ENCODE data around the gene PROK1.

Gene PROK1

GRCh38 chr1:110425612-110426152 lies 25.3 kb upstream of the PROK1 start:
- Histone ChIP-seq H3K9ac (ENCODE audit: low read length) (no peak overlapping the region), H3K27me3 (ENCODE audit: insufficient read depth, low read length) (peaks cover 14% of the 10 kb centered on the region), H3K36me3 (ENCODE audit: insufficient read depth, low read length) (no peaks in the 10 kb centered on the region; the same call in 1 of the 2 replicates), H4K20me1 (ENCODE audit: insufficient read depth, low read length) (no peaks in the 10 kb centered on the region), H3K4me2 (ENCODE audit: low read length) (no peak overlapping the region), H3F3A (ENCODE audit: insufficient read depth, low read length) (no peaks in the 10 kb centered on the region), H3K9me2 (ENCODE audit: low read depth, low read length) (no peaks in the 10 kb centered on the region), H3K27ac (ENCODE audit: low read depth, low read length, poor library complexity, severe bottlenecking) (no peak overlapping the region), H3K4me1 (ENCODE audit: insufficient read depth, low read length, severe bottlenecking) (no peaks in the 10 kb centered on the region), H2AFZ (ENCODE audit: low read length) (no peak overlapping the region), H3K79me2 (ENCODE audit: insufficient read depth, low read length) (no peaks in the 10 kb centered on the region), H3K9me3 (ENCODE audit: low read length) (peaks cover 5% of the 10 kb centered on the region; the same call in 1 of the 2 replicates), H3K4me3 (ENCODE audit: low read depth, low read length, poor library complexity, severe bottlenecking) (no peak overlapping the region)
- TF ChIP-seq CTCF (IDR thresholded peaks at IDR 0.05; ENCODE audit: low read length) (no peak), EZH2 (IDR thresholded peaks at IDR 0.05; ENCODE audit: borderline replicate concordance, low read length) (no peak)

GRCh38 chr1:110426854-110427253 lies 24.1 kb upstream of the PROK1 start:
- Histone ChIP-seq H3K9ac (ENCODE audit: low read length) (no peak overlapping the region), H3F3A (ENCODE audit: insufficient read depth, low read length) (no peaks in the 10 kb centered on the region), H3K27me3 (ENCODE audit: insufficient read depth, low read length) (peaks cover 22% of the 10 kb centered on the region), H3K4me2 (ENCODE audit: low read length) (no peak overlapping the region), H3K36me3 (ENCODE audit: insufficient read depth, low read length) (no peaks in the 10 kb centered on the region), H2AFZ (ENCODE audit: low read length) (no peak overlapping the region), H3K4me1 (ENCODE audit: insufficient read depth, low read length, severe bottlenecking) (no peaks in the 10 kb centered on the region), H3K4me3 (ENCODE audit: low read depth, low read length, poor library complexity, severe bottlenecking) (no peak overlapping the region), H4K20me1 (ENCODE audit: insufficient read depth, low read length) (no peaks in the 10 kb centered on the region), H3K79me2 (ENCODE audit: insufficient read depth, low read length) (no peaks in the 10 kb centered on the region), H3K9me3 (ENCODE audit: low read length) (no peaks in the 10 kb centered on the region), H3K27ac (ENCODE audit: low read depth, low read length, poor library complexity, severe bottlenecking) (no peak overlapping the region), H3K9me2 (ENCODE audit: low read depth, low read length) (no peaks in the 10 kb centered on the region)
- TF ChIP-seq CTCF (IDR thresholded peaks at IDR 0.05; ENCODE audit: low read length) (no peak), EZH2 (IDR thresholded peaks at IDR 0.05; ENCODE audit: borderline replicate concordance, low read length) (no peak)

GRCh38 chr1:110428946-110429345 lies 22.0 kb upstream of the PROK1 start:
- H4K20me1 ChIP-seq (ENCODE audit: insufficient read depth, low read length): no peaks in the 10 kb centered on the region
- H3K27me3 ChIP-seq (ENCODE audit: insufficient read depth, low read length): peaks cover 22% of the 10 kb centered on the region
- H2AFZ ChIP-seq (ENCODE audit: low read length): no peak overlapping the region
- no peaks in the 10 kb centered on the region for H3K9me2 ChIP-seq (ENCODE audit: low read depth, low read length)
- no peak overlapping the region for H3K4me3 ChIP-seq (ENCODE audit: low read depth, low read length, poor library complexity, severe bottlenecking)
- no peaks in the 10 kb centered on the region for H3K79me2 ChIP-seq (ENCODE audit: insufficient read depth, low read length)
- TF ChIP-seq CTCF (IDR thresholded peaks at IDR 0.05; ENCODE audit: low read length) (no peak), EZH2 (IDR thresholded peaks at IDR 0.05; ENCODE audit: borderline replicate concordance, low read length) (no peak)
- H3K36me3 ChIP-seq (ENCODE audit: insufficient read depth, low read length): no peaks in the 10 kb centered on the region
- no peak overlapping the region for H3K9ac ChIP-seq (ENCODE audit: low read length)
- no peaks in the 10 kb centered on the region for H3K9me3 ChIP-seq (ENCODE audit: low read length)
- no peaks in the 10 kb centered on the region for H3F3A ChIP-seq (ENCODE audit: insufficient read depth, low read length)
- H3K4me2 ChIP-seq (ENCODE audit: low read length): no peak overlapping the region
- H3K27ac ChIP-seq (ENCODE audit: low read depth, low read length, poor library complexity, severe bottlenecking): no peak overlapping the region
- H3K4me1 ChIP-seq (ENCODE audit: insufficient read depth, low read length, severe bottlenecking): no peaks in the 10 kb centered on the region
